ENCODE results near the gene RGS12.

The RGS12 gene

DNA sequence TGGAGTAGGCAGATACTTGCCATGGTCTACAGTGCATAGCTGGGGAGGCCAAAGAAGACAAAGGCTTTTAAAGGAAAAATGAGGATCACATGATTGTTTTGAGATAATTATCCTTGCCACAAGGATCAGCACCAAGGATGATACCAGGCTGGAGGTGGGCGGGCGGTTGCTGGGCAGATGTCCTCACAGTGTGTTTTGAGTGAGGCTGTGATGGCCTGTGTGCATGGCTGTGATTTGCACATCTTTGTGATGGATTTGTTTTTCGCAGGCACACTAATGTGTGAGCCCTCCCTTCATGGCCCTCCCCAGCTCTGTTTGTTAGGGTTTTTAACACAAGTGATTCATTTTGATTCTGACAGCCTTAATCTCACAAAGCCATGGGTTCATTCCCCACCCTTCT is 46.8 kb downstream of the RGS12 start:
- peaks cover 3% of the 10 kb centered on the region for H3K27me3 Mint-ChIP-seq
- H3K4me1 Mint-ChIP-seq (ENCODE audit: low read depth): peaks cover 5% of the 10 kb centered on the region

DNA sequence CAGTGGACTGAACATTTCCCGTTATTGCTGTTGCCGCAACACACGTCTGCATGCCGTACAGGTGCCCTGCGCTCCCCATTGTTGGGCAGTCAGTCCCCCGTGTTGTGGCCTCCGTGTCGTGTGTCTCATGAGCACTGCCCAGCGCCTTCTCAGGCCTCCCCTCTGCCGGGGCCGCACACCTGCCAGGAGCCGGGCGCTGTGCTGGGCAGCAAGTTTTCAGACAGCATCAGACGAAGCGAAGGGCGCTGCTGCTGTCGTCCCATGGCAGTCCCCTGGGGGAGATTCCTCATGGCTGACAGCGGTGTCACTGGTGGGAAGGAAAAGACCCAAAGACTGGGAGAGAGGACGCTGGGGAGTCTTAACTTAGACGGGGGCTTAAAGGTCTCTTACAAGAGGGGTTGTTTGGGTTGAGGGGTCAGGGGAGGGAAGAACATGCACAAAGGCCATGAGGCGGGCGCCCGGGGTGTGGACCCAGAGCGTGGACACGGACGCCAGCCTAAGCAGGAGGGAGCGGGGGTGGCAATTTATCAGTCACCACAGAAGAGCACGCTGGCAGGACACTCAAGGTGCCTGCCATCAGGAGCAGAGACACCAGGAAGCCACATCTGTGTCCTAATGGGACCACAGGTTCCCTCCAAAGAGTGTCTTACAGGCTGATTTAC is 47.3 kb downstream of the RGS12 start:
- Mint-ChIP-seq H3K27ac (no peak overlapping the region), H3K4me1 (ENCODE audit: low read depth) (peaks cover 5% of the 10 kb centered on the region), H3K36me3 (ENCODE audit: low read depth) (no peaks in the 10 kb centered on the region), H3K4me3 (no peak overlapping the region), H3K27me3 (peaks cover 3% of the 10 kb centered on the region), H3K9me3 (no peaks in the 10 kb centered on the region)
- intact Hi-C loops (cut with micrococcal nuclease): no loop called here

More for the DNA sequence above, 46.8 kb downstream of the RGS12 start:
- H3K27ac Mint-ChIP-seq: no peak overlapping the region
- H3K36me3 Mint-ChIP-seq (ENCODE audit: low read depth): no peaks in the 10 kb centered on the region
- intact Hi-C loops (cut with micrococcal nuclease): no loop called here
- no peaks in the 10 kb centered on the region for H3K9me3 Mint-ChIP-seq
- H3K4me3 Mint-ChIP-seq: no peak overlapping the region

DNA sequence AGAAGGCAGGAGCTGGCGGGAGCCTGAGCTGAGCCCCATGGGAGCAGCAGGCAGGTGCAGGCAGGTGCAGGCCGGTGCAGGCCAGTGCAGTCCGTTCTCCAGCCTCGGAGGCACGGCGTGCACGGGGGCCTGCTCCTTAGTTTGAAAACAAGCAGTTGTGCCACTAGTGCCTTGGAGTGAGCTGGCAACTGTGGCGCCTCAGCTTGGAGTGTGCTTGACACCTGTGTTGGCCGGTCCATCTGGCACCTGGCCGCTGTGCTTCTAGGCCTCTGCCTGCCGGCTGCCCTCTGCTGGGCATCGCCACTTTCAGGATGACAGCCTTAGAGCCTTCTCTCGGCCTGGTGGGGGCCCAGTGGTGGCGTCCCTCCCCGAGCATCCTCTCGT is 47.9 kb downstream of the RGS12 start:
- Mint-ChIP-seq H3K27ac (no peak overlapping the region), H3K4me1 (ENCODE audit: low read depth) (peaks cover 5% of the 10 kb centered on the region), H3K27me3 (peaks cover 3% of the 10 kb centered on the region), H3K9me3 (no peaks in the 10 kb centered on the region), H3K4me3 (no peak overlapping the region), H3K36me3 (ENCODE audit: low read depth) (no peaks in the 10 kb centered on the region)
- intact Hi-C loops (cut with micrococcal nuclease): no loop called here

DNA sequence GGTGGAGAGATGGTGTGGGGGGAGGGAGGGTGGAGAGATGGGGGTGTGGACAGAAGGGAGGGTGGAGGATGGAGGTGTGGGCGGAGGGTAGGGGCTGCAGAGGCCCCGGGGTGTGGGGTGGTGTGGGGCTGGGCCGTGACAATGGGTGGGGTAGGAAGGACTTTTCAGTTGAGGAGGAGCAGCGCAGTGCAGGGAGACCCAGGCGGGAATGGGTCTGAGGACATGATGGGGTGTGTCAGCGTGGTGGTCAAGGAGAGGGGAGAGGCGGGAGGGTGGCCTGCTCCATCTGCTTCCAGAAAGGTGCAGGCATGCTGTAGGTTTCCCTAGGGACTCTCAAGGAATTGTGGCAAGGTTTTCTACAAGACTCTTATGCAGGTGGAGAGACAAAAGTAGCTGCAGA is 48.9 kb downstream of the RGS12 start:
- intact Hi-C loops (cut with micrococcal nuclease): no loop called here

DNA sequence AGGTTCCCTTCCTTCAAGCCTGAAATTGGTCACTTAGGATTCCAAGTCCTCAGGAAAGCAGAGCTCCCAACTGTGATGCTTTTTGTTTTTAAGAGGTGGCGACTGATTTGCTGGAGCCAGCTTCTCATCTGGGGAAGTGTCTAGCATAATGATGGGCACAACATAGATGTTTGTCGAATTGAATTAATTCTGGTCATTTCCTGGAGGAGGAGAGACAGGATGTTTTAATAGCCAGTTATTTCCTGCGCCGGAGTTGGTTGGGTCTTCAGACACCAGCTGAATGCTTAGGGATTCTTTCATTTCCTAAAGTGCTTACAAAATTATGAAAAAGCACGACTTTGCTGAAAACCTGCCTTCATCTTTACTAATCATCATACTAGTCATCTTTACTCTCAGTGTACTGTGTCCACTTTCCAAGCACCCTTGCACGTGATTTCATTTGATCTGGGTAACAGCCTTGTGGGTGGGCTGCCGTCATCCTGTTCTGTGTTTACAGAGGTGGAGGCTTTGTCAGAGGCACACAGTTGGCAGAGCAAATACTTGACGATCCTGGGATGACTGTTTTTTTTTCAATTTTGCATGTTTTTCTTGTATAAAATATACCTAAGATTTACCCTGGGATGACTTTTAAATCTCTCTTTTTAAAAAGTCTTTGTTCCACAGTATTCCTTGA is 49.5 kb downstream of the RGS12 start:
- H3K36me3 Mint-ChIP-seq (ENCODE audit: low read depth): no peaks in the 10 kb centered on the region
- peaks cover 12% of the 10 kb centered on the region for H3K4me1 Mint-ChIP-seq (ENCODE audit: low read depth)
- intact Hi-C loops (cut with micrococcal nuclease): no loop called here
- H3K27ac Mint-ChIP-seq: no peak overlapping the region
- H3K9me3 Mint-ChIP-seq: no peaks in the 10 kb centered on the region
- peaks cover 3% of the 10 kb centered on the region for H3K27me3 Mint-ChIP-seq
- H3K4me3 Mint-ChIP-seq: no peak overlapping the region

More for the DNA sequence above, 48.9 kb downstream of the RGS12 start:
- H3K4me1 Mint-ChIP-seq (ENCODE audit: low read depth): peaks cover 11% of the 10 kb centered on the region
- peaks cover 3% of the 10 kb centered on the region for H3K27me3 Mint-ChIP-seq
- H3K27ac Mint-ChIP-seq: no peak overlapping the region
- no peaks in the 10 kb centered on the region for H3K9me3 Mint-ChIP-seq
- H3K4me3 Mint-ChIP-seq: no peak overlapping the region
- H3K36me3 Mint-ChIP-seq (ENCODE audit: low read depth): no peaks in the 10 kb centered on the region
